Liver (tissue), 3 donors: ENCODE measurements around the gene SYCP2L.

Experiments used
- ATF3 ChIP-seq: IDR thresholded peaks from 2 replicates; pipeline ENCODE4 v1.6.1; 2016; ENCODE audit warnings: antibody characterized with exemption
- CTCF ChIP-seq: fragments of 150-350 bp; IDR thresholded peaks from 2 replicates; pipeline ENCODE4 v1.5.1; 2017; ENCODE audit warnings: improper control_type of control experiment, low read depth, low read length; ENCODE audit not compliant: missing input control
- GABPA ChIP-seq, 2 donors: IDR thresholded peaks in 1 of 2; conservative IDR thresholded peaks in 1 of 2; 2 replicates each; pipeline ENCODE4 v1.6.1; 2016; ENCODE audit warnings: antibody characterized with exemption in 2 of 2, mild to moderate bottlenecking in 1 of 2, moderate library complexity in 1 of 2
- JUND ChIP-seq, 2 donors: IDR thresholded peaks; 2 replicates each; pipeline ENCODE4 v1.6.1; 2016; ENCODE audit warnings: antibody characterized with exemption in 2 of 2
- MAX ChIP-seq: IDR thresholded peaks from 2 replicates; pipeline ENCODE4 v1.6.1; 2016; ENCODE audit warnings: antibody characterized with exemption
- RAD21 ChIP-seq, 2 donors: IDR thresholded peaks; 2 replicates each; pipeline ENCODE4 v1.6.1; 2016; ENCODE audit warnings: antibody characterized with exemption in 2 of 2, mild to moderate bottlenecking in 2 of 2
- REST ChIP-seq: IDR thresholded peaks from 2 replicates; pipeline ENCODE4 v1.6.1; 2016; ENCODE audit warnings: antibody characterized with exemption, mild to moderate bottlenecking
- RXRA ChIP-seq, 2 donors: IDR thresholded peaks; 2 replicates each; pipeline ENCODE4 v1.6.1; 2017 to 2018; ENCODE audit warnings: antibody characterized with exemption in 2 of 2, mild to moderate bottlenecking in 1 of 2
- TAF1 ChIP-seq: conservative IDR thresholded peaks from 2 replicates; pipeline ENCODE4 v1.6.1; 2016; ENCODE audit warnings: antibody characterized with exemption, mild to moderate bottlenecking
- YY1 ChIP-seq: IDR thresholded peaks from 2 replicates; pipeline ENCODE4 v1.6.1; 2016; ENCODE audit warnings: antibody characterized with exemption, mild to moderate bottlenecking
- ZBTB33 ChIP-seq: IDR thresholded peaks from 2 replicates; pipeline ENCODE4 v1.6.1; 2016; ENCODE audit warnings: antibody characterized with exemption
- donor health status: healthy.
- donor health status: healthy.

- no peak for TF ChIP-seq REST
- TF ChIP-seq CTCF = no peak
- TF ChIP-seq RXRA (IDR thresholded peaks at IDR 0.05) = no peak
- TF ChIP-seq YY1 = no peak
- TF ChIP-seq RAD21 (IDR thresholded peaks at IDR 0.05) = no peak
- no peak for TF ChIP-seq TAF1
- no peak for TF ChIP-seq GABPA (IDR thresholded peaks at IDR 0.05 in 1 of 2, conservative IDR thresholded peaks at IDR 0.05 in 1 of 2)
- no peak for TF ChIP-seq MAX
- no peak for TF ChIP-seq JUND (IDR thresholded peaks at IDR 0.05)
- TF ChIP-seq ATF3 = no peak
- no peak for TF ChIP-seq ZBTB33
Measured at GRCh38 chr6:11017090-11017489, 130.2 kb downstream of the SYCP2L start.
